NCI-H82 treated with DMSO at 0.1 percent for 48 hours (cell line): ENCODE measurements around the gene SLAMF9.

Experiments
- DNase-seq: peaks from one replicate; lab custom pipeline; 2025; ENCODE audit not compliant: unreplicated experiment; lab: John Stamatoyannopoulos, UW

SLAMF9 gene

GRCh38 chr1:159902541-159902940 lies 51.5 kb downstream of the SLAMF9 start:
- DNase-seq = no peak
